WERI-Rb-1 (cell line): ENCODE data around the gene PLEKHD1.

Source experiments
- DNase-seq: peaks from one replicate; pipeline ENCODE4 v3.0.0-alpha.2; 2020
- H3K27ac ChIP-seq: fragments of 250-450 bp; sonication (Bioruptor Pico); 2 replicates; pipeline ENCODE4 v1.5.1; 2020; ENCODE audit warnings: mild to moderate bottlenecking, moderate library complexity
- H3K27me3 ChIP-seq: fragments of 250-450 bp; sonication (Bioruptor Pico); 2 replicates; pipeline ENCODE4 v1.5.1; 2021; ENCODE audit warnings: mild to moderate bottlenecking, low read depth, moderate library complexity; ENCODE audit not compliant: insufficient read depth, severe bottlenecking
- H3K36me3 ChIP-seq: fragments of 250-450 bp; sonication (Bioruptor Pico); 2 replicates; pipeline ENCODE4 v1.5.1; 2020; ENCODE audit warnings: mild to moderate bottlenecking, moderate library complexity
- H3K4me3 ChIP-seq: 2 replicates; pipeline ENCODE4 v1.5.1; 2011; ENCODE audit warnings: low read depth, mild to moderate bottlenecking, control low read depth, low read length
- H3K9me3 ChIP-seq: fragments of 250-450 bp; sonication (Bioruptor Pico); 2 replicates; pipeline ENCODE4 v1.5.1; 2021; ENCODE audit warnings: mild to moderate bottlenecking, moderate library complexity; ENCODE audit not compliant: severe bottlenecking
- CTCF ChIP-seq: IDR thresholded peaks from 2 replicates; pipeline ENCODE4 v1.5.1; 2011; ENCODE audit warnings: low read depth, mild to moderate bottlenecking, control low read depth, inconsistent platforms, low read length

PLEKHD1 gene

GRCh38 chr14:69451941-69452340, 32.6 kb upstream of the PLEKHD1 start:
- Histone ChIP-seq H3K27me3 (no peaks in the 10 kb centered on the region), H3K36me3 (peaks cover 19% of the 10 kb centered on the region), H3K9me3 (no peaks in the 10 kb centered on the region), H3K27ac (no peak overlapping the region), H3K4me3 (no peak overlapping the region)
- no peak for TF ChIP-seq CTCF
- DNase-seq, result no peak

GRCh38 chr14:69458350-69458749, 26.2 kb upstream of the PLEKHD1 start:
- no peaks in the 10 kb centered on the region for H3K27me3 ChIP-seq
- H3K9me3 ChIP-seq, result no peaks in the 10 kb centered on the region
- no peak overlapping the region for H3K4me3 ChIP-seq
- H3K36me3 ChIP-seq, result peaks cover 37% of the 10 kb centered on the region
- H3K27ac ChIP-seq, result no peak overlapping the region
- DNase-seq, result no peak
- TF ChIP-seq CTCF, result no peak

GRCh38 chr14:69459122-69459521, 25.4 kb upstream of the PLEKHD1 start:
- peaks cover 37% of the 10 kb centered on the region for H3K36me3 ChIP-seq
- no peak for TF ChIP-seq CTCF
- no peak overlapping the region for H3K4me3 ChIP-seq

GRCh38 chr14:69460093-69460701, 24.3 kb upstream of the PLEKHD1 start:
- H3K9me3 ChIP-seq, result no peaks in the 10 kb centered on the region
- H3K27me3 ChIP-seq, result no peaks in the 10 kb centered on the region
- peak; percentile 54 for DNase-seq
- peak; percentile 68 for TF ChIP-seq CTCF
- H3K36me3 ChIP-seq, result peaks cover 33% of the 10 kb centered on the region
- no peak overlapping the region for H3K27ac ChIP-seq
- no peak overlapping the region for H3K4me3 ChIP-seq

More at GRCh38 chr14:69459122-69459521, 25.4 kb upstream of the PLEKHD1 start:
- H3K27me3 ChIP-seq, result no peaks in the 10 kb centered on the region
- no peak for DNase-seq
- H3K27ac ChIP-seq, result no peak overlapping the region
- H3K9me3 ChIP-seq, result no peaks in the 10 kb centered on the region

- TF ChIP-seq CTCF, result no peak
Observed at GRCh38 chr14:69464379-69464778, 20.1 kb upstream of the PLEKHD1 start.

GRCh38 chr14:69464829-69465228, 19.7 kb upstream of the PLEKHD1 start:
- H3K36me3 ChIP-seq, result no peaks in the 10 kb centered on the region; the same call in 1 of the 2 replicates
- no peaks in the 10 kb centered on the region for H3K9me3 ChIP-seq
- peak overlapping the region; percentile 44 for H3K27ac ChIP-seq
- no peak overlapping the region for H3K4me3 ChIP-seq
- H3K27me3 ChIP-seq, result no peaks in the 10 kb centered on the region
- no peak for TF ChIP-seq CTCF
- no peak for DNase-seq

More at GRCh38 chr14:69464379-69464778, 20.1 kb upstream of the PLEKHD1 start:
- no peaks in the 10 kb centered on the region; the same call in 1 of the 2 replicates for H3K36me3 ChIP-seq
- H3K4me3 ChIP-seq, result no peak overlapping the region
- H3K27me3 ChIP-seq, result no peaks in the 10 kb centered on the region
- no peak for DNase-seq
- no peaks in the 10 kb centered on the region for H3K9me3 ChIP-seq
- H3K27ac ChIP-seq, result peak overlapping the region; percentile 44
